HCT116 (cell line): ENCODE results near the gene KMT2B. TPM values are rescaled to one million over a fixed set of nuclear protein-coding genes. Genes with fewer than 3 reads are reported as not detected.

Experiments used
- ATAC-seq: fragments of 200-7000 bp; cut with Tn5 transposase; 2 replicates; pipeline ENCODE4 v1.9.1; 2020; ENCODE audit warnings: mild to moderate bottlenecking, moderate library complexity
- BruUV-seq: library from RNA; stranded (reverse); fragments of 400-500 nt; replicated peaks from 2 replicates; lab custom pipeline; 2021; lab: Mats Ljungman, UMichigan
- CTCF ChIA-PET: fragments of 300-600 bp; sonication (Branson Sonifier 250); formaldehyde crosslinking; loops from one replicate; lab custom pipeline; 2021; ENCODE audit warnings: antibody characterized with exemption; lab: Charles Lee
- POLR2A ChIA-PET: fragments of 300-600, 350-600 bp; sonication (Branson Sonifier 250); formaldehyde crosslinking; loops from one replicate; lab custom pipeline; 2021; ENCODE audit warnings: antibody characterized with exemption; lab: Charles Lee
- RAD21 ChIA-PET, 2 experiments: fragments of 300-600 bp; sonication (Branson Sonifier 250); formaldehyde crosslinking; loops; one replicate each; lab custom pipeline; 2023; ENCODE audit warnings: low total read pairs in 2 of 2; ENCODE audit not compliant: uncharacterized antibody in 2 of 2, unreplicated experiment in 2 of 2, low non-redundant PET in 1 of 2; lab: Charles Lee
- DNase-seq: peaks from one replicate; pipeline ENCODE4 v3.0.0-alpha.2; 2010; ENCODE audit warnings: low read depth, low spot score
- H2AFZ ChIP-seq: fragments of 200-600 bp; shearing (Covaris generic), sonication (generic); 2 replicates; pipeline ENCODE4 v1.6.1; 2017; ENCODE audit warnings: low read depth, mixed run types, mixed read lengths, antibody characterized with exemption, low read length; ENCODE audit not compliant: poor library complexity, severe bottlenecking
- H3K27ac ChIP-seq: 2 replicates; pipeline ENCODE4 v1.5.1; 2012; ENCODE audit warnings: low read depth, low read length
- H3K27me3 ChIP-seq: fragments of 200-600 bp; sonication (generic); 2 replicates; pipeline ENCODE4 v1.6.1; 2016; ENCODE audit warnings: mixed run types, low read length, mixed read lengths; ENCODE audit not compliant: insufficient read depth
- H3K36me3 ChIP-seq, 2 experiments: fragments of 200-500 bp in 1 of 2; fragments of 200-600 bp in 1 of 2; sonication (Bioruptor generic) in 1 of 2; sonication (generic) in 1 of 2; 2 replicates each; pipeline versions ENCODE4 v1.5.1 to v1.6.1; 2014 to 2016; ENCODE audit warnings: low read length in 2 of 2, inconsistent platforms in 1 of 2, mixed read lengths in 1 of 2, mixed run types in 1 of 2; ENCODE audit not compliant: insufficient read depth in 2 of 2, control insufficient read depth in 1 of 2
- H3K4me1 ChIP-seq, 2 experiments: fragments of 200-600 bp in 1 of 2; sonication (generic) in 1 of 2; 2 replicates each; pipeline versions ENCODE4 v1.5.1 to v1.6.1; 2012 to 2017; ENCODE audit warnings: low read length in 2 of 2, inconsistent platforms in 1 of 2, mild to moderate bottlenecking in 1 of 2, mixed read lengths in 1 of 2, mixed run types in 1 of 2, moderate library complexity in 1 of 2; ENCODE audit not compliant: insufficient read depth in 2 of 2, control insufficient read depth in 1 of 2
- H3K4me2 ChIP-seq: fragments of 200-600 bp; sonication (generic); 2 replicates; pipeline ENCODE4 v1.6.1; 2017; ENCODE audit warnings: mixed run types, low read length, mixed read lengths
- H3K4me3 ChIP-seq, 2 experiments: fragments of 200-600 bp in 1 of 2; sonication (generic) in 1 of 2; replicated peaks in 1 of 2; 2 replicates each; pipeline ENCODE4 v1.5.1; 2011 to 2016; ENCODE audit warnings: low read length in 2 of 2, control low read depth in 1 of 2, low read depth in 1 of 2, mild to moderate bottlenecking in 1 of 2, mixed read lengths in 1 of 2, mixed run types in 1 of 2
- H3K79me2 ChIP-seq: fragments of 200-600 bp; sonication (generic); 2 replicates; pipeline ENCODE4 v1.6.1; 2017; ENCODE audit warnings: mild to moderate bottlenecking, mixed run types, low read length, moderate library complexity, mixed read lengths; ENCODE audit not compliant: insufficient read depth
- H3K9ac ChIP-seq: fragments of 200-600 bp; sonication (generic); 2 replicates; pipeline ENCODE4 v1.6.1; 2016; ENCODE audit warnings: low read length, mixed read lengths
- H3K9me2 ChIP-seq: fragments of 200-600 bp; sonication (generic), shearing (Covaris generic); 2 replicates; pipeline ENCODE4 v1.6.1; 2017; ENCODE audit warnings: mixed run types, mild to moderate bottlenecking, moderate library complexity; ENCODE audit not compliant: insufficient read depth
- H3K9me3 ChIP-seq, 2 experiments: fragments of 200-500 bp in 1 of 2; fragments of 200-600 bp in 1 of 2; sonication (Bioruptor generic) in 1 of 2; sonication (generic) in 1 of 2; 2 replicates each; pipeline ENCODE4 v1.6.1; 2014 to 2017; ENCODE audit warnings: low read length in 2 of 2, mixed read lengths in 2 of 2, inconsistent platforms in 1 of 2, low read depth in 1 of 2, mild to moderate bottlenecking in 1 of 2, mixed run types in 1 of 2, moderate library complexity in 1 of 2; ENCODE audit not compliant: control insufficient read depth in 1 of 2, insufficient read depth in 1 of 2
- H4K20me1 ChIP-seq: fragments of 200-600 bp; sonication (generic), shearing (Covaris generic); 2 replicates; pipeline ENCODE4 v1.6.1; 2017; ENCODE audit warnings: mixed run types, mild to moderate bottlenecking, moderate library complexity; ENCODE audit not compliant: insufficient read depth
- CBX3 ChIP-seq: IDR thresholded peaks from 2 replicates; pipeline ENCODE4 v1.6.1; 2012; ENCODE audit warnings: low read depth
- CEBPB ChIP-seq: IDR thresholded peaks from 2 replicates; pipeline ENCODE4 v1.6.1; 2012; ENCODE audit warnings: low read depth
- EZH2 ChIP-seq: fragments of 200-600 bp; sonication (generic); IDR thresholded peaks from 2 replicates; pipeline ENCODE4 v1.6.1; 2017; ENCODE audit warnings: antibody characterized with exemption, mixed run types
- EZH2phosphoT487 ChIP-seq: fragments of 200-600 bp; IDR thresholded peaks from 2 replicates; pipeline ENCODE4 v1.6.1; 2018; ENCODE audit warnings: antibody characterized with exemption, borderline replicate concordance
- JUND ChIP-seq: IDR thresholded peaks from 2 replicates; pipeline ENCODE4 v1.6.1; 2012
- MAX ChIP-seq: IDR thresholded peaks from 2 replicates; pipeline ENCODE4 v1.6.1; 2012
- POLR2AphosphoS5 ChIP-seq: IDR thresholded peaks from 2 replicates; pipeline ENCODE4 v1.6.1; 2011; ENCODE audit warnings: mild to moderate bottlenecking, low read depth, low read length, moderate library complexity
- SIN3A ChIP-seq: IDR thresholded peaks from 2 replicates; pipeline ENCODE4 v1.6.1; 2012; ENCODE audit warnings: low read depth
- SRF ChIP-seq: IDR thresholded peaks from 2 replicates; pipeline ENCODE4 v1.6.1; 2012; ENCODE audit warnings: low read depth
- YY1 ChIP-seq: IDR thresholded peaks from 2 replicates; pipeline ENCODE4 v1.6.1; 2011; ENCODE audit warnings: low read length, low read depth, moderate library complexity, mild to moderate bottlenecking; ENCODE audit not compliant: insufficient replicate concordance; ENCODE audit errors: extremely low read depth
- intact Hi-C: fragments of 100-400 bp; cut with micrococcal nuclease; formaldehyde crosslinking; loops from 2 replicates; pipeline ENCODE4 v1.10.0; 2022
- total RNA-seq: library from RNA; stranded (reverse); gene quantifications from one replicate; pipeline ENCODE4 v1.2.1, GENCODE V29; 2021; ENCODE audit not compliant: unreplicated experiment
- TF ChIP-seq, protein P1 (sequence below), 3 experiments: fragments of 200-600 bp in 1 of 3; sonication (generic) in 1 of 3; IDR thresholded peaks in 2 of 3; conservative IDR thresholded peaks in 1 of 3; 2 replicates each; pipeline ENCODE4 v1.5.1; 2012 to 2017; ENCODE audit warnings: low read depth in 2 of 3, low read length in 2 of 3, antibody characterized with exemption in 1 of 3, borderline replicate concordance in 1 of 3, control low read depth in 1 of 3, mild to moderate bottlenecking in 1 of 3, mixed read lengths in 1 of 3, mixed run types in 1 of 3, moderate library complexity in 1 of 3; ENCODE audit not compliant: insufficient read depth in 1 of 3

Gene KMT2B
- total RNA-seq, 1 experiment from 2014 or later: 29.9 TPM

- CTCF ChIA-PET: no interaction called here
- POLR2A ChIA-PET: interaction anchor here (0.6 kb wide), 1 partner anchor 87 kb away, joined by 3 read pairs; no protein-coding TSS in a partner anchor
Observed at GRCh38 chr19:35730326-35730725, 12.5 kb downstream of the KMT2B start.

More at GRCh38 chr19:35730326-35730725, 12.5 kb downstream of the KMT2B start:
- no peaks in the 10 kb centered on the region for H3K79me2 ChIP-seq
- no peak for ATAC-seq
- no peaks in the 10 kb centered on the region for H3K4me1 ChIP-seq
- no peak overlapping the region for H3K9ac ChIP-seq
- no TSS peak for BruUV-seq
- H3K9me3 ChIP-seq: no peaks in the 10 kb centered on the region
- H3K27ac ChIP-seq: no peak overlapping the region
- no peak overlapping the region for H3K4me3 ChIP-seq
- peaks cover 50 to 59% of the 10 kb centered on the region in 2 experiments for H3K36me3 ChIP-seq
- H2AFZ ChIP-seq: no peak overlapping the region
- RAD21 ChIA-PET: no interaction called here
- TF ChIP-seq EZH2 (no peak), SRF (no peak), JUND (no peak), SIN3A (no peak), MAX (no peak), CEBPB (no peak), CBX3 (no peak), POLR2AphosphoS5 (no peak), EZH2phosphoT487 (no peak), YY1 (no peak)
- TF ChIP-seq, protein P1, sequence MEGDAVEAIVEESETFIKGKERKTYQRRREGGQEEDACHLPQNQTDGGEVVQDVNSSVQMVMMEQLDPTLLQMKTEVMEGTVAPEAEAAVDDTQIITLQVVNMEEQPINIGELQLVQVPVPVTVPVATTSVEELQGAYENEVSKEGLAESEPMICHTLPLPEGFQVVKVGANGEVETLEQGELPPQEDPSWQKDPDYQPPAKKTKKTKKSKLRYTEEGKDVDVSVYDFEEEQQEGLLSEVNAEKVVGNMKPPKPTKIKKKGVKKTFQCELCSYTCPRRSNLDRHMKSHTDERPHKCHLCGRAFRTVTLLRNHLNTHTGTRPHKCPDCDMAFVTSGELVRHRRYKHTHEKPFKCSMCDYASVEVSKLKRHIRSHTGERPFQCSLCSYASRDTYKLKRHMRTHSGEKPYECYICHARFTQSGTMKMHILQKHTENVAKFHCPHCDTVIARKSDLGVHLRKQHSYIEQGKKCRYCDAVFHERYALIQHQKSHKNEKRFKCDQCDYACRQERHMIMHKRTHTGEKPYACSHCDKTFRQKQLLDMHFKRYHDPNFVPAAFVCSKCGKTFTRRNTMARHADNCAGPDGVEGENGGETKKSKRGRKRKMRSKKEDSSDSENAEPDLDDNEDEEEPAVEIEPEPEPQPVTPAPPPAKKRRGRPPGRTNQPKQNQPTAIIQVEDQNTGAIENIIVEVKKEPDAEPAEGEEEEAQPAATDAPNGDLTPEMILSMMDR (IDR thresholded peaks at IDR 0.05 in 2 of 3, conservative IDR thresholded peaks at IDR 0.05 in 1 of 3; ENCODE audit: borderline replicate concordance in 1 of 3, insufficient read depth in 1 of 3, low read depth in 2 of 3, low read length in 2 of 3): no peak
- intact Hi-C loops: no loop called here
- no peaks in the 10 kb centered on the region for H3K9me2 ChIP-seq
- no peak overlapping the region for H3K4me2 ChIP-seq
- DNase-seq: no peak
- no peaks in the 10 kb centered on the region for H4K20me1 ChIP-seq
- H3K27me3 ChIP-seq: no peaks in the 10 kb centered on the region
